ENCODE measurements around the gene WBP1L.

Gene WBP1L

GRCh38 chr10:102808380-102808779 is 64.6 kb downstream of the WBP1L start:
- TF ChIP-seq CTCF (IDR thresholded peaks at IDR 0.05; ENCODE audit: low read depth, low read length) = no peak
- no peak overlapping the region for H3K4me3 ChIP-seq (ENCODE audit: low read depth, low read length)
- in situ Hi-C loops (cut with HindIII; ENCODE audit: low sequenced_read_pairs) = no loop called here
- no peak for DNase-seq (ENCODE audit: low read depth, low spot score)

GRCh38 chr10:102811346-102811745 is 67.6 kb downstream of the WBP1L start:
- no peak overlapping the region for H3K4me3 ChIP-seq (ENCODE audit: low read depth, low read length)
- DNase-seq (ENCODE audit: low read depth, low spot score) = no peak
- no peak for TF ChIP-seq CTCF (IDR thresholded peaks at IDR 0.05; ENCODE audit: low read depth, low read length)
- in situ Hi-C loops (cut with HindIII; ENCODE audit: low sequenced_read_pairs) = no loop called here

- TF ChIP-seq CTCF (IDR thresholded peaks at IDR 0.05; ENCODE audit: low read depth, low read length) = no peak
- DNase-seq (ENCODE audit: low read depth, low spot score) = no peak
- H3K4me3 ChIP-seq (ENCODE audit: low read depth, low read length) = no peak overlapping the region
- in situ Hi-C loops (cut with HindIII; ENCODE audit: low sequenced_read_pairs) = no loop called here
These were observed 68.6 kb downstream of the WBP1L start for GRCh38 chr10:102812231-102812876.

DNA sequence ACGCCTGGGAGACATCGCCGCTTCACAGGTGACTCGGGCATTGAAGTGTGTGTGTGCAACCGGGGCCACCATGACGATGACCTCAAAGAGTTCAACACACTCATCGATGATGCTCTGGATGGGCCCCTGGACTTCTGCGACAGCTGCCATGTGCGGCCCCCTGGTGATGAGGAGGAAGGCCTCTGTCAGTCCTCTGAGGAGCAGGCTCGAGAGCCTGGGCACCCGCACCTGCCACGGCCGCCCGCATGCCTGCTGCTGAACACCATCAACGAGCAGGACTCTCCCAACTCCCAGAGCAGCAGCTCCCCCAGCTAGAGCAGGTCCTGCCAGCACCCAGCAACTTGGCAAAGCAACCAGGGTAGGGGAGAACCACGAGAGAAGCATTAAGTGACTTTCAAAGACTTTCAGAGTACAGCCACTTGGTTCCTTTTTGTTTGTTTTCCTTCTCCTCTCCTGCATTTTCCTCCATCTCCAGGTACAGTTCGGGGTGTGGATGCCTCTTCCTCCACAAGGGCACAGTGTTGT is 69.3 kb downstream of the WBP1L start:
- no peak overlapping the region for H3K4me3 ChIP-seq (ENCODE audit: low read depth, low read length)
- in situ Hi-C loops (cut with HindIII; ENCODE audit: low sequenced_read_pairs) = no loop called here
- no peak for DNase-seq (ENCODE audit: low read depth, low spot score)
- TF ChIP-seq CTCF (IDR thresholded peaks at IDR 0.05; ENCODE audit: low read depth, low read length) = no peak

GRCh38 chr10:102813734-102814452 is 70.1 kb downstream of the WBP1L start:
- no peak overlapping the region for H3K4me3 ChIP-seq (ENCODE audit: low read depth, low read length)
- in situ Hi-C loops (cut with HindIII; ENCODE audit: low sequenced_read_pairs) = no loop called here
- peak; percentile 53 for DNase-seq (ENCODE audit: low read depth, low spot score)
- TF ChIP-seq CTCF (IDR thresholded peaks at IDR 0.05; ENCODE audit: low read depth, low read length) = no peak

- peak; percentile 74 for DNase-seq (ENCODE audit: low read depth, low spot score)
- TF ChIP-seq CTCF (IDR thresholded peaks at IDR 0.05; ENCODE audit: low read depth, low read length) = no peak
- in situ Hi-C loops (cut with HindIII; ENCODE audit: low sequenced_read_pairs) = no loop called here
- no peak overlapping the region for H3K4me3 ChIP-seq (ENCODE audit: low read depth, low read length)
These were observed 70.7 kb downstream of the WBP1L start for GRCh38 chr10:102814453-102814871.
